Measurements from ENCODE around the gene SPI1. TPM values are rescaled to one million over a fixed set of nuclear protein-coding genes. Genes with fewer than 3 reads are reported as not detected.

The SPI1 gene
- total RNA-seq, 2 experiments from 2014 or later: 71.2 to 79.6 TPM

DNA sequence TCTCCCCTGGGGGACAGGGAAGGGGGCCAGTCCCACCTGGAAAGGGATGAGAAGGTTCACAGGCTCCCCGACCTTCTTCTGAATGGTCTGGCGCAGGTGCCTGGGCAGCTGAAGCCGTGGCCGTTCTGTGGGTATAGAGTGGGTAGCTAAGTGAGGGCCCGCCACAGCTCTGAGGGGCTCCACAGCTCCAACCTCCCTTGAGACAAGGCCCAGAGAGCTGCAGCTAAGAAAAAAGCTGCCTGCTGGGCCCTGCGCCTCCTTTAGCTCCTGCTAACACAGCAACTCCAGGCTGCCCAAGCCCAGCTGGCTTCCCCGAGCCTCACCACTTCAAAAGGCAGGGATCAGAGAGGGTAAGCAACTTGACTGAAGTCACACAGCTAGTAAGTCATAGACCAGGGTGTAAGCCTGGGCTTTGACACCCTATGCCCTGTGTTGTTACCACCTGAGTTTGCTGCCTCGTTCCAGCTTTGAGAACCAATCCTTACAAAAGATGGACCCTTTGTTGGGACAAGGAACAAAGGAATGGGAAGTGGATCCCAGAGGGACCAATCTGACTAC, 44.4 kb downstream of the SPI1 start:
- Histone ChIP-seq H3K9me2 (ENCODE audit: insufficient read depth, low read length) (no peaks in the 10 kb centered on the region), H3K4me1 (ENCODE audit: insufficient read depth, low read length, poor library complexity, severe bottlenecking) (no peaks in the 10 kb centered on the region), H3K36me3 (ENCODE audit: insufficient read depth, low read length) (peaks cover 18% of the 10 kb centered on the region; the same call in 1 of the 2 replicates), H3K9me3 (ENCODE audit: low read length) (no peaks in the 10 kb centered on the region), H3K27ac (ENCODE audit: low read depth, low read length, poor library complexity, severe bottlenecking) (no peak overlapping the region), H2AFZ (ENCODE audit: low read length) (no peak overlapping the region), H3K4me3 (ENCODE audit: low read depth, low read length, poor library complexity, severe bottlenecking) (no peak overlapping the region), H3K79me2 (ENCODE audit: insufficient read depth, low read depth, low read length) (no peaks in the 10 kb centered on the region), H3K4me2 (ENCODE audit: low read length) (no peak overlapping the region), H4K20me1 (ENCODE audit: insufficient read depth, low read length) (no peaks in the 10 kb centered on the region)
- CTCF ChIA-PET (ENCODE audit: unreplicated experiment): interaction anchor here (0.5 to 0.6 kb wide), 3 partner anchors 16 to 584 kb away, joined by 3 to 5 read pairs (median 3); no protein-coding TSS in a partner anchor
- TF ChIP-seq, protein P1, sequence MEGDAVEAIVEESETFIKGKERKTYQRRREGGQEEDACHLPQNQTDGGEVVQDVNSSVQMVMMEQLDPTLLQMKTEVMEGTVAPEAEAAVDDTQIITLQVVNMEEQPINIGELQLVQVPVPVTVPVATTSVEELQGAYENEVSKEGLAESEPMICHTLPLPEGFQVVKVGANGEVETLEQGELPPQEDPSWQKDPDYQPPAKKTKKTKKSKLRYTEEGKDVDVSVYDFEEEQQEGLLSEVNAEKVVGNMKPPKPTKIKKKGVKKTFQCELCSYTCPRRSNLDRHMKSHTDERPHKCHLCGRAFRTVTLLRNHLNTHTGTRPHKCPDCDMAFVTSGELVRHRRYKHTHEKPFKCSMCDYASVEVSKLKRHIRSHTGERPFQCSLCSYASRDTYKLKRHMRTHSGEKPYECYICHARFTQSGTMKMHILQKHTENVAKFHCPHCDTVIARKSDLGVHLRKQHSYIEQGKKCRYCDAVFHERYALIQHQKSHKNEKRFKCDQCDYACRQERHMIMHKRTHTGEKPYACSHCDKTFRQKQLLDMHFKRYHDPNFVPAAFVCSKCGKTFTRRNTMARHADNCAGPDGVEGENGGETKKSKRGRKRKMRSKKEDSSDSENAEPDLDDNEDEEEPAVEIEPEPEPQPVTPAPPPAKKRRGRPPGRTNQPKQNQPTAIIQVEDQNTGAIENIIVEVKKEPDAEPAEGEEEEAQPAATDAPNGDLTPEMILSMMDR (conservative IDR thresholded peaks at IDR 0.05; ENCODE audit: low read length): no peak
- no peak for TF ChIP-seq EZH2phosphoT487 (IDR thresholded peaks at IDR 0.05; ENCODE audit: borderline replicate concordance, low read depth, low read length)
- POLR2A ChIA-PET: interaction anchor here (0.6 to 0.9 kb wide), 3 partner anchors 13 to 383 kb away, joined by 3 to 4 read pairs (median 4); no protein-coding TSS in a partner anchor
- no peak for DNase-seq (ENCODE audit: low spot score)
- BruUV-seq (replicated peaks): no TSS peak
- intact Hi-C loops (cut with micrococcal nuclease; ENCODE audit: unreplicated experiment): no loop called here

DNA sequence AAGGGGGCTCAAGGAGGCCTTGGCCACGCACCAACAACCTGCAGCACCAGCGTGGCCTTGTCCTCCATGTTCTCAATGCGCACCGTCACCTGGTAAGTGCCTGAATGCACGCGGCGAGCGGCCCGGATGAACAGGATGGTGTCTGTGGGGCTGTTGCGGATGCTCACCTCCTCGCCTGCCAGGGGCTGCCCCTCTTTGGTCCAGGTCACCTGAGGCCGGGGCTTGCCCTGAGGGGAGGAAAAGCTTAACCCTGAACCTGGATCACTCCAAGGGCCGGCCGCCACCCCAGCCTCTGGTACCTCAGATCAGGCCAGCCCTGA, 44.9 kb downstream of the SPI1 start:
- no TSS peak for BruUV-seq (replicated peaks)
- Histone ChIP-seq H3K4me2 (ENCODE audit: low read length) (no peak overlapping the region), H3K4me3 (ENCODE audit: low read depth, low read length, poor library complexity, severe bottlenecking) (no peak overlapping the region), H2AFZ (ENCODE audit: low read length) (no peak overlapping the region), H3K79me2 (ENCODE audit: insufficient read depth, low read depth, low read length) (no peaks in the 10 kb centered on the region), H3K9me3 (ENCODE audit: low read length) (no peaks in the 10 kb centered on the region), H3K27ac (ENCODE audit: low read depth, low read length, poor library complexity, severe bottlenecking) (no peak overlapping the region), H4K20me1 (ENCODE audit: insufficient read depth, low read length) (no peaks in the 10 kb centered on the region), H3K36me3 (ENCODE audit: insufficient read depth, low read length) (peaks cover 22% of the 10 kb centered on the region; the same call in 1 of the 2 replicates), H3K9me2 (ENCODE audit: insufficient read depth, low read length) (no peaks in the 10 kb centered on the region), H3K4me1 (ENCODE audit: insufficient read depth, low read length, poor library complexity, severe bottlenecking) (no peaks in the 10 kb centered on the region)
- no peak for DNase-seq (ENCODE audit: low spot score)
- ChIA-PET CTCF (ENCODE audit: unreplicated experiment) (interaction anchor here (0.5 kb wide), 1 partner anchor 583 kb away, joined by 3 read pairs; no protein-coding TSS in a partner anchor), POLR2A (interaction anchor here (0.6 to 0.9 kb wide), 2 partner anchors 12 to 151 kb away, joined by 3 to 4 read pairs; no protein-coding TSS in a partner anchor)
- intact Hi-C loops (cut with micrococcal nuclease; ENCODE audit: unreplicated experiment): no loop called here
- TF ChIP-seq EZH2phosphoT487 (IDR thresholded peaks at IDR 0.05; ENCODE audit: borderline replicate concordance, low read depth, low read length): no peak
- TF ChIP-seq, protein P1 (conservative IDR thresholded peaks at IDR 0.05; ENCODE audit: low read length): no peak
